Measurements from ENCODE around the gene ATXN1. TPM values are rescaled to one million over a fixed set of nuclear protein-coding genes. Genes with fewer than 3 reads are reported as not detected.
A peak's percentile ranks its signal among the peaks of the same experiment; 100 is the strongest.

The ATXN1 gene
- total RNA-seq, 1 donor: 45.3 TPM

DNA sequence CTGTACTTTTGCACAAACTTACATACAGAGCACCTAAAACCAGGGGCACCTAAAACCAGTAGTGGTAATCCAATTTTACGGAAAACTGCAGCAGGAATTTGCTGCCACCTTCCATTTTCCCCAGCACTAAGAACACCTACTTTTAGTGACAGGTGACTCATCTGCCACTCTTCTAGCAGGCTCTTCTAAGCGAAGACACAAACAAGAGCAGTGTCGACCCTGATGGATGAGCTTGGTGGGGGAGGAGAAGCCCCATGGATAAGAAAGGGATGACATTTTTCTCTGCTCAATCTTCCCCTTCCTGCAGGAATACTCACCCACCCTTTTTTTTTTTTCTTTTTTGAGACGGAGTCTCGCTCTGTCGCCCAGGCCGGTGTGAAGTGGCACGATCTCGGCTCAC lies 406.0 kb downstream of the ATXN1 start:
- no peak overlapping the region for H3K4me3 ChIP-seq (ENCODE audit: low read depth, low read length)
- no peak for DNase-seq (ENCODE audit: low read depth)
- TF ChIP-seq, protein P1, sequence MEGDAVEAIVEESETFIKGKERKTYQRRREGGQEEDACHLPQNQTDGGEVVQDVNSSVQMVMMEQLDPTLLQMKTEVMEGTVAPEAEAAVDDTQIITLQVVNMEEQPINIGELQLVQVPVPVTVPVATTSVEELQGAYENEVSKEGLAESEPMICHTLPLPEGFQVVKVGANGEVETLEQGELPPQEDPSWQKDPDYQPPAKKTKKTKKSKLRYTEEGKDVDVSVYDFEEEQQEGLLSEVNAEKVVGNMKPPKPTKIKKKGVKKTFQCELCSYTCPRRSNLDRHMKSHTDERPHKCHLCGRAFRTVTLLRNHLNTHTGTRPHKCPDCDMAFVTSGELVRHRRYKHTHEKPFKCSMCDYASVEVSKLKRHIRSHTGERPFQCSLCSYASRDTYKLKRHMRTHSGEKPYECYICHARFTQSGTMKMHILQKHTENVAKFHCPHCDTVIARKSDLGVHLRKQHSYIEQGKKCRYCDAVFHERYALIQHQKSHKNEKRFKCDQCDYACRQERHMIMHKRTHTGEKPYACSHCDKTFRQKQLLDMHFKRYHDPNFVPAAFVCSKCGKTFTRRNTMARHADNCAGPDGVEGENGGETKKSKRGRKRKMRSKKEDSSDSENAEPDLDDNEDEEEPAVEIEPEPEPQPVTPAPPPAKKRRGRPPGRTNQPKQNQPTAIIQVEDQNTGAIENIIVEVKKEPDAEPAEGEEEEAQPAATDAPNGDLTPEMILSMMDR (IDR thresholded peaks at IDR 0.05; ENCODE audit: insufficient read depth, low read depth, low read length): no peak

DNA sequence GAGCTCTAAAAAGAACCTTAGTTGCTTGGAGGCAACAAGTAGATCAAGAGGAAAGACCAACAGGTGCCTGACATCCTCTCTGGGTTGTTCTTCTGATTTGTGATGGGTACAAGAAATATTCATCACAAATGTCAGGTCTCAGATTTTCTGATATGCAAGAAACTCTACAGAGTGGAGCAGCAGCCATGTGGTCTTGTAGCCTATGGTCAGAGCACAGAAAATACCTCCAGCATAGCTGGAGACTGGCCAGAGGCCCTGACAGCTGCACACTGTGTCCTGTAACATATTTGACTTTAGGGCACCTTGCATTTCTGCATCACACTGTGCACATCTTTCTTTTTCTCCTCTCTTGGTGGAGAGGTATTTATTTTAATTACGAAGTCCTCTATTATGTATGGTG lies 406.6 kb downstream of the ATXN1 start:
- no peak overlapping the region for H3K4me3 ChIP-seq (ENCODE audit: low read depth, low read length)
- no peak for DNase-seq (ENCODE audit: low read depth)
- TF ChIP-seq, protein P1 (IDR thresholded peaks at IDR 0.05; ENCODE audit: insufficient read depth, low read depth, low read length): no peak

DNA sequence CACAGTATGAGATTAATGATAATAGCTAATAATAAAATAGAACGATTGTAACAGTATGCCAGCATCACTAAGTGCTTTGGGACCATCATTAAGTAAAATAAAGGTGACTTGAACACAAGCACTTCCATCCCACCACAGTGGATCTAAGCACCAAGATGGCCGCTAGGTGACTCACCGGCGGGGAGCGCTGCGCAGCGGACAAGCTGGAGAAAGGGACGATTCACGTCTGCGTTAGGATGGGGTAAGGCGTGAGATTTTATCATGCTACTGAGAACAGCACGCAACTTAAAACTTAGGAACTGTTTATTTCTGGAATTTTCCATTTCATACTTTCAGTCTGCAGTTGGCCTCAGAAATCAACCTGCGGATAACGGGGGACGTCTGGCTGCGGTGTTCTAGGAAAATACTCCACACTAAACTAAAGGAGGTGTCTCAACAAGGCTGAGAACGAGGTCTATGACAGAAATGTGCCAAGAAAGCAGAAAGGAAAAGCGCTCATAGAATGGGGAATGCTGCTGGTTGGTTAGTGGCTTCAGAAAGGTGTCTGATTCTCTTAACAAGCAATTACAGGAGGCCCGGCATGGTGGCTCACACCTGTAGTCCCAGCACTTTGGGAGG lies 408.3 kb downstream of the ATXN1 start:
- no peak for DNase-seq (ENCODE audit: low read depth)
- TF ChIP-seq, protein P1 (IDR thresholded peaks at IDR 0.05; ENCODE audit: insufficient read depth, low read depth, low read length): no peak
- H3K4me3 ChIP-seq (ENCODE audit: low read depth, low read length): no peak overlapping the region

DNA sequence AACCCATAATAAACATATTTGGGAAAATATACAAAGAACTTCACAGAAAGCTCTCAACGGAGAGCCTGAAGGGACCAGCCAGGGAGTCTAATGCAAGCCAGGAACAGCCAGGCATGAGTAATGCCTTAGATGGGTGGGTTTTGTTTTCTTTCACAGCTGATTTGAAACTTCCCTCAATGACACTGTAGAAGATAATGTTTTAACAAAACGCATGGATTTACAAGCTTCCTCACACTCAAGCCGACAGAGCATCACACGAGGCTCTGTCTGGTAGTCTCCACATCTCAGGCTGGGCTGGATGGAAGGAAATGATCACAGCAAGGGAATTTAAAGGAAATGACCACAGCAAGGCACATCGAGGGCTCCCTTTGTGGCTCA lies 409.0 kb downstream of the ATXN1 start:
- TF ChIP-seq, protein P1 (IDR thresholded peaks at IDR 0.05; ENCODE audit: insufficient read depth, low read depth, low read length): no peak
- peak; percentile 91 for DNase-seq (ENCODE audit: low read depth)
- H3K4me3 ChIP-seq (ENCODE audit: low read depth, low read length): no peak overlapping the region

DNA sequence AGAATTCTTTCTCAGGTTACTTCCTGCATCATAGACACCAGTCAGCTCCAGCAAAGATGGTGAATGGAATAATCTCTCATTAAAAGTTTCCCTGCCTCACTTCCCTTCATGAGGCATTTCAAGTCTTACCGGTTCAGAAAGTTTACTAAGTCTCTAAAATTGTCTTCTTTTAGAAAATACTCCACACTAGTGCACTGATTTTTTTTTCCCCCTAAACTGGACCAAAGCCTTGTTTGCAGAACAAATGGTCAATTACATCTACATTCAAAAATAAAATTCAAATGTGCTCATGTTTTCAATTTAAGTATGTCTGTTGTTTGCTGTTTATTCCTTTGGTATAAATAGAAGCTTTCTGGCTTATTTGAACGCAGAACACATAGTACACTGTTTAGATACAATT lies 411.7 kb downstream of the ATXN1 start:
- TF ChIP-seq, protein P1 (IDR thresholded peaks at IDR 0.05; ENCODE audit: insufficient read depth, low read depth, low read length): no peak
- H3K4me3 ChIP-seq (ENCODE audit: low read depth, low read length): no peak overlapping the region

DNA sequence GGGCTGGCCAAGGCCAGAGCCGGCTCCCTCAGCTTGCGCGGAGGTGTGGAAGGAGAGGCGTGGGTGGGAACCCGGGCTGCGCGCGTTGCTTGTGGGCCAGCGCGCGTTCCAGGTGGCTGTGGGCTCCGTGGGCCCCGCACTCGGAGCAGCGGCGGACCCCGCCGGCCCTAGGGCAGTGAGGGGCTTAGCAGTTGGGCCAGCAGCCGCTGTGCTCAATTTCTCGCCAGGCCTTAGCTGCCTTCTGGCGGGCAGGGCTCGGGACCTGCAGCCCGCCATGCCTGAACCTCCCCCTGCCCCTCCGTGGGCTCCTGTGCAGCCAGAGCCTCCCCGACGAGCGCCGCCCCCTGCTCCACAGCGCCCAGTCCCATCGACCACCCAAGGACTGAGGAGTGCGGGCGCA lies 414.4 kb downstream of the ATXN1 start:
- TF ChIP-seq, protein P1 (IDR thresholded peaks at IDR 0.05; ENCODE audit: insufficient read depth, low read depth, low read length): no peak
- H3K4me3 ChIP-seq (ENCODE audit: low read depth, low read length): no peak overlapping the region
- DNase-seq (ENCODE audit: low read depth): no peak

More for the DNA sequence above, 411.7 kb downstream of the ATXN1 start:
- no peak for DNase-seq (ENCODE audit: low read depth)
